Activated CD4-positive, alpha-beta T cell treated with anti-CD3 and anti-CD28 coated beads, Interleukin-2, Interleukin-6, amounts not matched to agents 100 ng/mL and 50 ng/mL, durations not matched to agents 16 hours and 8 hours (primary cell): ENCODE measurements around the gene MACROD2.
"Not testable (repeated sequence)": the region's sequence is repeated elsewhere in the genome, so short reads cannot be mapped to it uniquely, and the experiment has no call there.

Experiments used
- DNase-seq: peaks from one replicate; pipeline ENCODE4 v3.0.0-alpha.2; 2020

Gene MACROD2

DNA sequence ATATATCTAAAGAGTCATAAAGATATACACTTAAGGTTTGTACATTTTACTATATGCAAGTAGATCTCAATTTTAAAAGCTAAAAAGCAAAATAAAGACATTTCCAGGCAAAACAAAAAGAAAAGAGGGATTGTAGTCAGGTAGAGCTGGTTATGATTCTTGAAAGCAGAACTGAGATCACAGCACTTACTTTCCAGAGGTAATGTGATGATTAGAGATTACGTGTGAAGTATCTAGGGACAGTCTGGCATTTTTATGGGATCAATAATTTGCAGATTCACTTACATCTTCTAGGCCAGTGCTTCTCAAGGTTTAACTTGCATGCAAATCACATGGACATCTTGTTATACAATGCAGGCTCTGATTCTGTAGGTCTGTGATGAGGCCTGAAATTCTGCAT, 1982.4 kb downstream of the MACROD2 start:
- DNase-seq: no peak

GRCh38 chr20:15985494-15986368, 1990.4 kb downstream of the MACROD2 start:
- DNase-seq: not testable (repeated sequence)

GRCh38 chr20:15986690-15987089, 1991.4 kb downstream of the MACROD2 start:
- DNase-seq: no peak

DNA sequence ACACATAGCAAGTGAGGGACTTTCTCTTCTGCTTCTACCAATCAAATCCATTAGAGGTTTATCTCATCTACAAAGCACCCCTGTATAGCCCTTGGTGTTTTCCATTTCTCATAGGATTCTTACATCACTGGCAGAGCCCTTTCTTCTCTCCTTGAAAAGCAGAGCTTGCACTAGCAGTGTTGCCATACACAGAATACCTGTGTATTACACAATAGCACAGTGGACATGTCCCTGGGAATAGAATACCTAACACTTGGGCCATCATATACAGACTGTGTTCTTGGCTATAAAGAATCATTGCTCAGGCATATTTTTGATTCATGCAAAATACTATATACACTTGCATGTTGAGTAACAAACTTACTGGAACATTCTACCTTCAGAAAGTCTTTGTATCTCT, 1996.0 kb downstream of the MACROD2 start:
- DNase-seq: no peak

DNA sequence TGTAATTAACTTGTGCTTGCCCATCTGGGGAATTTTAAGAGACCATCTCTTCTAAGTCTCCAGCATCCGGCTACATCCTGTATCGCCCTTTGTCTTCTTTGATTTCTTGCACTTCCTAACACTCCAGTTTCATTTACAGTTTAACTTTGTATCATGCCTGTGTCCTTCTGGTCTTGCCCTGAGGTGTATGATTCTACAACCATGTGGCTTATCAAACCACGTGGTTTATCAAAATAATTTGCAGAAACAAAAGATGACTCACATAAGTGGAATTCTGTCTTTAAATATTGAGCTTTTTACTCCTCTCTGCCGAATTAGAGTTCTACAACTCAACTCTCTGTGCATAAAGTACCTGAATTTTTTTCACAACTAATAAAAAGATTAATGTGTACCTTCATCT, 1997.2 kb downstream of the MACROD2 start:
- no peak for DNase-seq

DNA sequence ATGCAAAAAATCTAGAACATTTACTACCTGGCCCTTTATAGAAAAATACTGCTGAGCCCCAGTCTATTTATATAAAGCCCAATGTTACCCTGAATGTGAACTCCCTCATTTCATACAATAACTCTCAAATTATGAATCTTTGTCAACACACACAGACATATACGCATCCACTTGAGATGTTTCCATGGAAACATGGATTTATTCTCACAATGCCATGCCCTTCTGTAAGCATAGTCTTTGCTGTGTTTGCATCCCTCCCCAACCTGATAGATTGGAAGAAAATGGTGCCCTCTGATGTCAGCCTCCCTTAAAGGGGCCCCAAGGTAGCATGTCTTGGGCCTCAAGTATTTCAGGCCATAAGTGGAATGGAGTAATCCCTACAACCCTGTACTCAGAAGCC, 2004.8 kb downstream of the MACROD2 start:
- DNase-seq: no peak

GRCh38 chr20:16001286-16001685, 2006.0 kb downstream of the MACROD2 start:
- no peak for DNase-seq

DNA sequence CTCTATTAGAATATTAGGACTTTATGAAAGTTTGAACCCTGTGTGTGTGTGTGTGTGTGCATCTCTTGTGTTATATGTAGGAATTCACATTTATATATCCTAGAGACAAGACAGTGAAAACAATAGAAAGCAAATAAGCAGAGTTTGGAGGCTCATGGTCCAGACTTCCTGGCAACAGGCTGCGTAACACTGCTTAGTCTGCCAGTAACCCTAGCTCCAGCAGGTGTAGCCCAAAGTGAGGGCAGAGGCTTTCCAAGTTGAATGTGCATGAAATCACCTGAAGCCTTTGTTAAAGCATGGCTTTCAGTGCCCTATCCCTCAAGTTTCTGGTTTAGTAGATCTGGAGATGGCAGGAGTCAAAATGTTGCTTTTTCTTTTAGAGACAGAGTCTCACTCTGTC, 2008.0 kb downstream of the MACROD2 start:
- DNase-seq: no peak

DNA sequence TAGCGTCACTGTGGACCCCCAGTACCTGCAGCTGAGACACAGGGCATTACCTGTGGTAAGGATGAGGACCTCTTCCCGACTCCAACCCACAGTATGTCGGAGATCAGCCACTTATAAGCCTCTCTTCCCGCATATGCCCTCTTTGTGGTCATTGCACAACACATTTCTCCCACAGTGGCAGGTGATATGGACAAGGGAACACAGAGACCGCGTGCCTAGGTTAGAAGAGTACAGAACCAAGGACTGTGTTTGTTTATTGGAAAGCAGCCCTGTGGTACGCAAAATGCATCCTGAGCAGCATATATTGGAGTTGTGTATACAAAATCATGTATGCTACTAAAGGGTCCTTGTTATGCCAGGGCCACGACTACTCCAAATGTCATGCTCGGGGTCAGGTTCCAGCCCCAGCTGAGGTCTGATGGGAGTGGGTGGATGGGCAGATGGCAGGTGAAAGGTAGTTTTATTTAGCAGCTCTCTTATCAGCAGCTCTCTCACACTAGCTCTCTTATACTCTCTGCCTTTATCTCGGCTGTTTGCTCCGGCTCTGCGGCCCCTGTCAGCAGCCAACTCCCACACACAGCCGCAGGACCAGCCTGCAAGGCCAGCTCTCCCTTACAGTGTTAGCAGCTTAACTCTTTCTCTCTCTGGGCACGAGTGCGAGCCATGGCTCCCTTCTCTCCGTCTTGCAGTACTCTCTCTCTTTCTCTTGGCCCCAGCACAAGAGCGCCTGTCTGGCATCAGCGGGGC, 2009.0 kb downstream of the MACROD2 start:
- DNase-seq: no peak

DNA sequence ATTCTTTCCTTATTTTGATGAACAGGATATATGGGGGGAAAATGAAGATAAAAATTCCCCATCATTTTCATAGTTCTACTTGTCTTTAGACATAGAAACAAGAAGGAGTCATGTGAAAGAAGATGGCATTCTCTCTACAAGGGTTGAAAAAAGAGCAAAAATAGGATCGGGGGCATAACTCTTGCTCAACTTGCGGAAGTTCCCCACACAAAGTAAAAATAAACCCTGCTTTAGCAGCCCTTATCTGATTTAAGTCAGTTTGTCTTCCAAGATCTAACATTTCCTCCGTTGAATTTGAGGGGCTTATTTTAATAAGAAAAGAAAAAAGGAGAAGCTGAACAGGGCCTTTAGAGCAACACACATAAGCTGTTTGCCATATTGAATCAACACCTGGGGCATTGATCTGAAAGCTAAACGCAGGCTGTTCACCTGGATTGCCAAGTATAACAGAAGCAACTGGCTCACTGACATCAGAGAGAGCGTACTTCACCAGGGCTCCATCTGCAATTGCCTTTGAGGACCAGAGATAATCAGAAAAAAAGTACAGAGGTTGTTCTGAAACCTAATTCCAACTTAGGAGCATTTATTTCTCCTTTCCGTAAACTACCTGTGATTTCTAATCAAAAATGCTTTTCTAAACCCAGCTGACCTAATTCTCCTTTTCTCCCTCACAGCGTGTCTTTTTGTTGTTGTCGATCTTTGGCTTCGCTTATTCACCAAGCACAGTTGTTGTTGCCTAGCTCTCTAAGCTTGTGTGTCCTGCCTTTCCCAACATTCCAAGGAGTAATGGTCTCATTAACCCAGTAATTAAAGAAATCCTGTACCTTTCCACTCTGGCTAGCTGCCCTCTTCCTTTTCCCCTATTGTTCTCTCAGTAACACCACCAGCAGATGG, 2010.0 kb downstream of the MACROD2 start:
- DNase-seq: no peak

DNA sequence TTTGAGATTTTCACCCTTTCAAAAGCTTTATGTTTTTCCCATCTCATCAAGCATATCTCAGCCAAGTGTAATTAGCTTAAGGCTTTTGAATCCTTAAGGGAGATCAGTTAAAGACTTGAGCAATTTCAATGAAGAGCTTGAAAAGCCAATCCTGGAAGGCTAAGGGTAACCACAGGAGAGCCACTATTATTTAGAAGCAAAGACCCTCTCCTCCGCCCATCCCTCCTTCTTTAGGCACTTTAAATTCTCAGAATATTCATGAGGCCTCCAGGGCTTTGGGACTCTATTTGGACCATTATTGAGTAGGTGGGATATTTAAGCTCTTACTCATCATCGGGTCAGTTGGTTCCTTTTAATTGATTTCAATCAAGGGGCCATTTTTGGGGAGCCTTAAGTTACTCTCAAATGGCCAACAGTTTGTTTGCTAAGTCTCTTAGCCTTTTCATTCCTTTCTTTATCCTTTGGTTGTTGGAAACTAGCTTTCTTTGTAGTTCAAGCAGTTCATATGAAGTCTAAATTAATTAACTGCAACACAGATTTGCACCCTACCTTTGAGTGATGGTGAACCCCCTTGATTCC, 2010.7 kb downstream of the MACROD2 start:
- no peak for DNase-seq

GRCh38 chr20:16007164-16007563, 2011.8 kb downstream of the MACROD2 start:
- no peak for DNase-seq

DNA sequence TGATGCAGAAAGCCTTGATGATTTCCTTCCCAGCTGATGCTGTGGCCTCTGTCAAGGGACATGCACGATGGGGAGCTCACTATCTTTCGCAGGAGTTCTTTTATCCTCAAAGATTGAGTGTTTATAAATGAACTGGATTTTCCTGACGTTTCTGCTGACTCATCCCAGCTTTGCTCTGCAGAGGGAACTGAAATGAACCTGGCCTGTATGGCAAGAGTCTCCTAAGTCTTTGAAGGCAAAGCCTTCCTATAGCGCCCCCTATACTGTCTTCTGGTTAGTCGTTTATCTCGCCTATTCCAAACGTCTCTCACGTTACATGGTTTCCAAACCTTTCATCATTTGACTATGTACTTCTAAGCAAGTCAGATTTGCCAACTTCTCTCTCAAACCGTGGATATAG, 2012.6 kb downstream of the MACROD2 start:
- no peak for DNase-seq

- DNase-seq: no peak
Measured at GRCh38 chr20:16011056-16011455, 2015.7 kb downstream of the MACROD2 start.

- DNase-seq: no peak
Measured at GRCh38 chr20:16011519-16011918, 2016.2 kb downstream of the MACROD2 start.

DNA sequence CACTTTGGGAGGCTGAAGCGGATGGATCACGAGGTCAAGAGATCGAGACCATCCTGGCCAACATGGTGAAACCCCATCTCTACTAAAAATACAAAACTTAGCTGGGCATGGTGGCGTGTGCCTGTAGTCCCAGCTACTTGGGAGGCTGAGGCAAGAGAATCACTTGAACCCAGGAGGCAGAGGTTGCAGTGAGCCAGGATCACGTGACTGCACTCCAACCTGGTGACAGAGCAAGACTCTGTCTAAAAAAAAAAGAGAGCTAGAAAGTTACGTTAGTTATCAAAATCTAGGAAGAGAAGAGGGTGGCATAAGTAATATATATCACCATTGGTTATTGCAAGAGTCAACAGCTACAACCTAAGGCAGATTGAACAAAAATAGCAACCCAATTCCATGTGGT, 2017.6 kb downstream of the MACROD2 start:
- DNase-seq: not testable (repeated sequence)

DNA sequence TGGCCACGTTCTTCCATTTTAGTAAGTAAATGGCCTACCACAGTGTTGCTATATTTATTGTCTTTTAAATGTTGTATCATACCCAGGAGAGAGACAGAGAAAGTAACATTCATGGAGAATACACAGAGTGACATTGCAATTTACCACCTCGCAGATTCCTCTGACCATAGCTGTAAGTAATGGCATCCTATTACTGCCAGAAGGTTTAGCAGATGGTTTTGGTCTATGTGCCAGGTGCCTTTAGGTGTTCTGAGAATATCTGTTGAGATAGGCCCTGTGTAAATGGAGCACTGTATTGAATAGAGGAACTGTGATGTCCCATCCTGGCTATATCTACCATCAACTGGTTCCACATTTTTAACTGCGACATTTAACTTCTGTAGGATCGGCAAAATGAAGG, 2018.3 kb downstream of the MACROD2 start:
- no peak for DNase-seq

GRCh38 chr20:16014436-16014835, 2019.1 kb downstream of the MACROD2 start:
- DNase-seq: no peak

DNA sequence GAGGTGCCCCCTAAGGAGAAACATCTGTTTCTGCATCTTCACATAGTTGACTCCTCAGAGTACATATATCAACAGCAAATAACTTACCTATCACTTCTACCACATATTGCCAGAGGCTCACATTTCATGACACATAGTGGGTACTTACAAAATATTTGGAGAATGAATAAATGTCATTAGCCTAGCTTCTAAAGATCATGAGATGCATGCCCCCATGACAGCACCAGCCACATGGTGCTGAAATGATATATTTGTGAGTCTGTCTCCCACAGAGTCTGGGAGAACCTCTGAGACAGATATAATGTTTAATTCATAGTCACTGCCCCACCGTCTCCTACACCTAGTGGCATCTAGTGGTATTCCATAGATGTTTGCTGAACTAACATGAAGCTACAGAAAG, 2022.3 kb downstream of the MACROD2 start:
- DNase-seq: no peak

- no peak for DNase-seq
Measured at GRCh38 chr20:16018881-16019280, 2023.6 kb downstream of the MACROD2 start.

DNA sequence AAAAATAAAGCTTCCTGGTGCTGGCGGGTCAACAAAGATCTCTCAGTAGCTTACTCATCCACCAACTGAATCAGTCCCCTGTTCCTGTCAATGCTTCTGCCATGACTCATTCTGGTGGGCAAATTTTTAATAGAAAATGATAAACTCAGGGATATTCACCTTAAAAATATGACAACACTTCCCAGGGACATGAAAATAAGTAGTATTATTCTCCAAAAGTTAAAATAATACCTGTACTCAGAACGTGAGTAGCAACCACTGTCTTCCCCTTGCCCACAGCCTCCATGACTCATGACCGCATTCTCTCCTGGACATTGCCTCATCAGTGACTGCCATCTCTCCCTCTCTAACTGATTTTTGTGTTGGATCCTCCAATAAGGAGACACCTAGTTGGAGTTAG, 2025.7 kb downstream of the MACROD2 start:
- DNase-seq: no peak

DNA sequence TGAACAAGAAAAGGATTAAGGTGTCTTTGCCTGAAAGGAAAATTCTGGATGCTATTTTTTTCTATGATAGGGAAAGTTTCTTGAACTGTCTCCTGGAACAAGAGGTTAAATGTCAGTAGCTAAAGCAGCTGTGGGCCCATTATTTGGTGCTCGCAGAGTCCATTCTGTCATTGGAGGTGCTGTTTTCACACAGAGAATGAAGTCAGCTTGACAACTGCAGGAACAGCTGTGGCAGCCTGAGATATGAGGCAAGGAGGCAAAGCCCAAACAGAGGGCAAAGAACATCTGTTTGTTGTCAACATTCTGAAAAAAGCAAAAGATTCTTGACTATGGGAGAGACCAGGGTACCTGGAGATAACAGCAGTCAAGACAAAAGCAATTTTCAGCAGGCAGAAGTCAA, 2029.8 kb downstream of the MACROD2 start:
- no peak for DNase-seq

DNA sequence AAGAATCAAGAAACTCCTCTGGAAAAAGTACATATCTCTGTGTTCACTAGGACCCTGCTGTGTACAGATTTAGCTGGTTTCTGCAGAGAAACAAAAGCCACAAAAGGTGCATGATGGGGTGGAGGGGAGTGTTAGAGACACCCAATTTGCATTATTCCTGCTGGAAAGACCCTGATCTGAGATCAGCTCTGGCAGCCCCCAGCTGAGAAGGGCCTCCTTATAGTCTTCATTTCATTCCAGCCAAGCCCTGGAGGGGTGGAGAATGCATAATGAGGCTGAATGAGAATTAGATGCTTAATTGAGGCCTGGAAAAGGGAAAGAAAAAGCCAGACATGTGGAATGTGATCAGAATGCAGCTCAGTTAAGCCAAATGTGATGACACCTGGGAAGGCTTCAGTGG, 2032.4 kb downstream of the MACROD2 start:
- DNase-seq: no peak
